H1 (cell line): ENCODE data around the gene ZNF423. TPM values are rescaled to one million over a fixed set of nuclear protein-coding genes. Genes with fewer than 3 reads are reported as not detected.
A peak's percentile ranks its signal among the peaks of the same experiment; 100 is the strongest.

Experiments
- CTCF ChIA-PET: fragments of 300-600 bp; sonication (Branson Sonifier 250); formaldehyde crosslinking; loops from one replicate; lab custom pipeline; 2021; ENCODE audit not compliant: partially characterized antibody; lab: Charles Lee
- POLR2A ChIA-PET: fragments of 300-600 bp; sonication (Branson Sonifier 250); formaldehyde crosslinking; loops from one replicate; lab custom pipeline; 2021; ENCODE audit warnings: inconsistent platforms; ENCODE audit not compliant: partially characterized antibody; lab: Charles Lee
- DNase-seq, 2 experiments: peaks; one replicate each; pipeline versions ENCODE4 v3.0.0 to v3.0.0-alpha.2; 2010 to 2022; ENCODE audit warnings: low spot score in 2 of 2, low read depth in 1 of 2, mixed read lengths in 1 of 2
- FAIRE-seq: peaks from 2 replicates; lab custom pipeline; 2011; peaks lifted over from hg19 to GRCh38; lab: Jason Lieb, UNC
- H2AFZ ChIP-seq: 2 replicates; pipeline ENCODE4 v1.8.1; 2012; ENCODE audit warnings: low read length, inconsistent platforms
- H2AK5ac ChIP-seq: 2 replicates; pipeline ENCODE4 v1.6.1; 2013; ENCODE audit warnings: low read depth, low read length
- H2BK120ac ChIP-seq: replicated peaks from 2 replicates; pipeline ENCODE3; 2013; ENCODE audit warnings: low read depth, low read length, inconsistent platforms
- H2BK12ac ChIP-seq: 2 replicates; pipeline ENCODE4 v1.6.1; 2013; ENCODE audit warnings: low read depth, low read length
- H2BK15ac ChIP-seq: 2 replicates; pipeline ENCODE4 v1.6.1; 2013; ENCODE audit warnings: low read length
- H2BK20ac ChIP-seq: 2 replicates; pipeline ENCODE4 v1.6.1; 2013; ENCODE audit warnings: low read length
- H2BK5ac ChIP-seq: 2 replicates; pipeline ENCODE4 v1.6.1; 2013; ENCODE audit warnings: low read depth, low read length
- H3K14ac ChIP-seq: 2 replicates; pipeline ENCODE4 v1.6.1; 2013; ENCODE audit warnings: inconsistent platforms; ENCODE audit not compliant: insufficient read length
- H3K18ac ChIP-seq: 2 replicates; pipeline ENCODE4 v1.6.1; 2013; ENCODE audit warnings: low read length; ENCODE audit errors: extremely low read depth
- H3K23ac ChIP-seq: 2 replicates; pipeline ENCODE4 v1.6.1; 2013; ENCODE audit warnings: inconsistent platforms; ENCODE audit not compliant: insufficient read length
- H3K23me2 ChIP-seq: 2 replicates; pipeline ENCODE4 v1.6.1; 2013; ENCODE audit warnings: low read depth, low read length
- H3K27ac ChIP-seq: 2 replicates; pipeline ENCODE4 v1.6.1; 2011; ENCODE audit warnings: low read depth, low read length, inconsistent platforms
- H3K27me3 ChIP-seq, 4 experiments: replicated peaks in 1 of 4; 1 replicate in 1 of 4; 2 replicates in 3 of 4; pipeline versions ENCODE4 v1.6.1 to v1.8.1; 2011 to 2013; ENCODE audit warnings: low read length in 3 of 4, mild to moderate bottlenecking in 3 of 4, inconsistent platforms in 2 of 4, mixed read lengths in 2 of 4, moderate library complexity in 1 of 4; ENCODE audit not compliant: control insufficient read depth in 3 of 4, insufficient read depth in 3 of 4; ENCODE audit errors: extremely low read depth in 1 of 4
- H3K36me3 ChIP-seq, 4 experiments: 2 replicates each; pipeline versions ENCODE4 v1.6.1 to v1.8.1; 2011 to 2013; ENCODE audit warnings: mild to moderate bottlenecking in 4 of 4, low read length in 3 of 4, moderate library complexity in 2 of 4, control low read depth in 1 of 4, inconsistent platforms in 1 of 4; ENCODE audit not compliant: insufficient read depth in 4 of 4, control insufficient read depth in 2 of 4
- H3K4ac ChIP-seq: replicated peaks from 2 replicates; pipeline ENCODE3; 2013; ENCODE audit warnings: low read length, low read depth, mixed read lengths, inconsistent platforms; ENCODE audit not compliant: insufficient read length
- H3K4me1 ChIP-seq, 4 experiments: replicated peaks in 1 of 4; 1 replicate in 1 of 4; 2 replicates in 3 of 4; pipeline versions ENCODE4 v1.6.1 to v1.8.1; 2011 to 2013; ENCODE audit warnings: low read length in 3 of 4, inconsistent platforms in 2 of 4, mixed read lengths in 1 of 4; ENCODE audit not compliant: insufficient read depth in 4 of 4, control insufficient read depth in 3 of 4
- H3K4me2 ChIP-seq, 2 experiments: 2 replicates each; pipeline versions ENCODE4 v1.6.1 to v1.8.1; 2011 to 2013; ENCODE audit warnings: low read depth in 2 of 2, low read length in 2 of 2, control low read depth in 1 of 2, inconsistent platforms in 1 of 2, mild to moderate bottlenecking in 1 of 2; ENCODE audit not compliant: insufficient read depth in 1 of 2
- H3K4me3 ChIP-seq, 4 experiments: fragments of 200-600, 300-600 bp in 1 of 4; sonication (generic), shearing (Covaris generic), sonication (Bioruptor Twin) in 1 of 4; 2 replicates each; pipeline versions ENCODE4 v1.5.1 to v1.8.1; 2011 to 2016; ENCODE audit warnings: low read length in 4 of 4, low read depth in 3 of 4, control low read depth in 2 of 4, inconsistent platforms in 2 of 4, mild to moderate bottlenecking in 2 of 4, mixed read lengths in 1 of 4, moderate library complexity in 1 of 4; ENCODE audit not compliant: insufficient read depth in 2 of 4; ENCODE audit errors: extremely low read depth in 1 of 4
- H3K56ac ChIP-seq: replicated peaks from 2 replicates; pipeline ENCODE3; 2013; ENCODE audit warnings: low read depth, mild to moderate bottlenecking, mixed read lengths, low read length, inconsistent platforms; ENCODE audit not compliant: insufficient read length
- H3K79me1 ChIP-seq: 2 replicates; pipeline ENCODE4 v1.6.1; 2013; ENCODE audit warnings: low read depth, low read length, control low read depth
- H3K79me2 ChIP-seq, 2 experiments: 2 replicates each; pipeline versions ENCODE4 v1.6.1 to v1.8.1; 2012 to 2013; ENCODE audit warnings: low read length in 2 of 2, mild to moderate bottlenecking in 2 of 2, inconsistent platforms in 1 of 2; ENCODE audit not compliant: insufficient read depth in 2 of 2, control insufficient read depth in 1 of 2
- H3K9ac ChIP-seq, 4 experiments: replicated peaks in 1 of 4; 1 replicate in 1 of 4; 2 replicates in 3 of 4; pipeline versions ENCODE4 v1.6.1 to v1.8.1; 2011 to 2013; ENCODE audit warnings: low read depth in 3 of 4, low read length in 3 of 4, control low read depth in 2 of 4, mild to moderate bottlenecking in 2 of 4, moderate library complexity in 2 of 4, inconsistent platforms in 1 of 4; ENCODE audit errors: extremely low read depth in 1 of 4
- H3K9me3 ChIP-seq, 2 experiments: 2 replicates each; pipeline versions ENCODE4 v1.6.1 to v1.8.1; 2012 to 2013; ENCODE audit warnings: mild to moderate bottlenecking in 2 of 2, moderate library complexity in 2 of 2, control low read depth in 1 of 2, inconsistent platforms in 1 of 2, low read depth in 1 of 2, low read length in 1 of 2, mixed read lengths in 1 of 2; ENCODE audit not compliant: insufficient read depth in 2 of 2
- H4K20me1 ChIP-seq, 2 experiments: replicated peaks in 1 of 2; 2 replicates each; pipeline versions ENCODE3 to v1.8.1; 2011 to 2013; ENCODE audit warnings: inconsistent platforms in 2 of 2, low read length in 2 of 2, mild to moderate bottlenecking in 1 of 2; ENCODE audit not compliant: insufficient read depth in 2 of 2, control insufficient read depth in 1 of 2
- H4K5ac ChIP-seq: 2 replicates; pipeline ENCODE4 v1.6.1; 2013; ENCODE audit warnings: low read length, low read depth, mixed read lengths, inconsistent platforms; ENCODE audit not compliant: insufficient read length
- H4K8ac ChIP-seq: 2 replicates; pipeline ENCODE4 v1.8.0; 2013; ENCODE audit warnings: mild to moderate bottlenecking, moderate library complexity, low read length, inconsistent platforms; ENCODE audit not compliant: insufficient read depth; ENCODE audit errors: extremely low read depth
- H4K91ac ChIP-seq: replicated peaks from 2 replicates; pipeline ENCODE3; 2013; ENCODE audit warnings: low read length, mixed read lengths, inconsistent platforms; ENCODE audit not compliant: insufficient read length
- BACH1 ChIP-seq: IDR thresholded peaks from 2 replicates; pipeline ENCODE4 v1.6.1; 2012; ENCODE audit warnings: low read length, improper control_type of control experiment
- CREB1 ChIP-seq: IDR thresholded peaks from 2 replicates; pipeline ENCODE4 v1.6.1; 2012; ENCODE audit warnings: inconsistent platforms
- KDM1A ChIP-seq: fragments of 200-600, 300-600 bp; sonication (generic); IDR thresholded peaks from 2 replicates; pipeline ENCODE4 v1.7.1; 2016; ENCODE audit warnings: mild to moderate bottlenecking, low read length, borderline replicate concordance
- POU5F1 ChIP-seq: IDR thresholded peaks from 2 replicates; pipeline ENCODE4 v1.6.1; 2011; ENCODE audit warnings: low read depth, mild to moderate bottlenecking, low read length, moderate library complexity
- RFX5 ChIP-seq: IDR thresholded peaks from 2 replicates; pipeline ENCODE4 v1.6.1; 2011; ENCODE audit warnings: low read depth, low read length, improper control_type of control experiment, borderline replicate concordance
- SIX5 ChIP-seq: IDR thresholded peaks from 2 replicates; pipeline ENCODE4 v1.6.1; 2011; ENCODE audit warnings: mild to moderate bottlenecking, low read depth, low read length
- SP4 ChIP-seq: IDR thresholded peaks from 2 replicates; pipeline ENCODE4 v1.6.1; 2012; ENCODE audit warnings: low read length, inconsistent platforms
- USF2 ChIP-seq: IDR thresholded peaks from 2 replicates; pipeline ENCODE4 v1.6.1; 2011; ENCODE audit warnings: low read length, improper control_type of control experiment
- WGBS, 2 experiments: shearing (Covaris generic) in 1 of 2; methylation state at CpG; one replicate each; pipeline versions ENCODE4 v1.1.6 to v1.1.7; 2013 to 2015; ENCODE audit warnings: low lambda C conversion rate in 2 of 2, mixed read lengths in 2 of 2, inconsistent platforms in 1 of 2, low coverage in 1 of 2, missing lambda C conversion rate in 1 of 2; ENCODE audit not compliant: insufficient replicate concordance in 2 of 2, insufficient coverage in 1 of 2, insufficient read length in 1 of 2; ENCODE audit errors: extremely low coverage in 1 of 2, missing lambda C conversion rate in 1 of 2; 5-methylcytosine and 5-hydroxymethylcytosine counted together
- polyA plus RNA-seq, 7 experiments: library from polyadenylated mRNA; depleted of rRNA in 3 of 7; stranded (reverse) in 5 of 7; unstranded in 2 of 7; fragments of >200 nt in 5 of 7; fragments of 200-250 nt in 2 of 7; gene quantifications; 1 replicate in 5 of 7; 2 replicates in 1 of 7; 4 replicates in 1 of 7; pipeline versions ENCODE4 v1.2.1 to v1.2.3, GENCODE V29; 2011 to 2013; ENCODE audit warnings: missing spikeins in 2 of 7, mixed read lengths in 2 of 7
- total RNA-seq: library from RNA; stranded (reverse); fragmentation: NEBNext Ultra II Directional; extraction: Animal tissue kit (Norgen Biotek cat#: 25700); gene quantifications from 2 replicates; pipeline ENCODE4 v1.2.1, GENCODE V29; 2021

ZNF423 gene
- total and polyA plus RNA-seq, 2 of the 8 experiments (the other 6 are each of a cell fraction or from before 2014, with no cell fraction given), result 38.2 to 52.3 TPM

DNA sequence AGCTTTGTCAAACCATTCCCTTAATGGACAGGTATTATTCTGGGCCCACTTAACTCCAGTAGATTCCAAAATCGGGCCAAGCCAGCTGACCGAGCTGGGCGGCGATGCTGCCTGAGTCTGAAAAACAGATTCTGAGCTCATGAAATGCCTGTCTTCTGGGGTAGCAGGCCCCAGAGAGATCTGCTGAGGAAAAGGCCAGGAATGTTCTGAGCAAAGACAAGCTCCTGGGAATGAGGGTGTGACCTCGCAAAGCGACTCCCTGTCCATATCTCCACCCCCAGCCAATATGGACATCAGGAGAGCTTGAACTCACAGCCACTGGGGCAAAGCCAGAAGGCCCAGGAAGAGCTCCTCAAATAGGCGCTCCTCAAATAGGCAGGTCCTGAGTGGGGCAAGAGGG, 23.7 kb downstream of the ZNF423 start:
- Histone ChIP-seq H3K4me3 (no peak overlapping the region), H2BK5ac (peak overlapping the region; percentile 73; the same call in 1 of the 2 replicates), H2BK20ac (0 out of 2 replicates have a peak overlapping the region, but pooled peaks have one; percentile 43), H3K27ac (no peak overlapping the region), H3K14ac (no peak overlapping the region), H3K4ac (no peak overlapping the region), H2AFZ (no peak overlapping the region), H2BK15ac (peak overlapping the region; percentile 92; the same call in 1 of the 2 replicates), H3K23me2 (no peaks in the 10 kb centered on the region), H2BK12ac (no peak overlapping the region), H4K91ac (no peak overlapping the region), H3K9ac (no peak overlapping the region), H4K5ac (no peak overlapping the region), H3K36me3 (no peaks in the 10 kb centered on the region), H3K4me1 (peaks cover 0 to 48% (median 42%) of the 10 kb centered on the region in 4 experiments; a peak in 6 of 7 replicates), H4K20me1 (peaks cover 17 to 18% of the 10 kb centered on the region in 2 experiments), H3K79me2 (peaks cover 0 to 97% of the 10 kb centered on the region in 2 experiments; a peak in 2 of 4 replicates), H3K9me3 (no peaks in the 10 kb centered on the region), H3K56ac (no peak overlapping the region), H4K8ac (no peak overlapping the region), H3K4me2 (no peak overlapping the region), H2AK5ac (0 out of 2 replicates have a peak overlapping the region, but pooled peaks have one; percentile 28), H3K18ac (no peak overlapping the region), H3K23ac (no peak overlapping the region), H3K79me1 (peaks cover 46% of the 10 kb centered on the region), H2BK120ac (no peak overlapping the region), H3K27me3 (no peaks in the 10 kb centered on the region)
- no peak for FAIRE-seq
- POLR2A ChIA-PET, result interaction anchor here (1.1 kb wide), 1 partner anchor 8 kb away, joined by 3 read pairs; no protein-coding TSS in a partner anchor
- WGBS, 2 experiments, result 97% methylated on average over 7 of the region's 7 CpGs; no CpG with 5 or more reads in 1 of the 2 experiments
- no peak for DNase-seq
- CTCF ChIA-PET, result interaction anchor here (0.6 to 1.3 kb wide), 5 partner anchors 12 to 428 kb away, joined by 3 to 4 read pairs (median 3); no protein-coding TSS in a partner anchor
- TF ChIP-seq SP4, result no peak
- TF ChIP-seq KDM1A, result no peak
- TF ChIP-seq USF2, result no peak
- TF ChIP-seq SIX5, result no peak
- TF ChIP-seq BACH1, result no peak
- TF ChIP-seq CREB1, result no peak
- no peak for TF ChIP-seq RFX5
- no peak for TF ChIP-seq POU5F1
